Colonic mucosa (tissue), 4 donors: ENCODE data around the gene ACADVL. TPM values are rescaled to one million over a fixed set of nuclear protein-coding genes. Genes with fewer than 3 reads are reported as not detected.

Experiments used
- DNase-seq: peaks from one replicate; pipeline ENCODE4 v3.0.0-alpha.2; 2020
- H3K27ac ChIP-seq: fragments of 200-600 bp; one replicate; pipeline ENCODE4 v1.8.0; 2021
- H3K27me3 ChIP-seq: fragments of 200-600 bp; one replicate; pipeline ENCODE4 v1.8.0; 2021
- H3K36me3 ChIP-seq: fragments of 200-600 bp; one replicate; pipeline ENCODE4 v1.8.0; 2021
- H3K4me1 ChIP-seq: fragments of 200-600 bp; one replicate; pipeline ENCODE4 v1.8.0; 2021; ENCODE audit warnings: mild to moderate bottlenecking
- H3K4me3 ChIP-seq: fragments of 200-600 bp; one replicate; pipeline ENCODE4 v1.8.0; 2021
- H3K9ac ChIP-seq, 2 donors: one replicate each; pipeline ENCODE4 v1.7.0; 2013; ENCODE audit warnings: control low read depth in 2 of 2, low read depth in 2 of 2, low read length in 2 of 2
- H3K9me3 ChIP-seq: fragments of 200-600 bp; one replicate; pipeline ENCODE4 v1.8.0; 2021
- intact Hi-C: fragments of 100-400 bp; cut with DNase I; formaldehyde crosslinking; loops from one replicate; pipeline ENCODE4 v1.14.1; 2022
- total RNA-seq, 2 donors: library from RNA; stranded (reverse); fragmentation: NEBNext Ultra II Directional in 1 of 2; extraction: Animal tissue kit (Norgen Biotek cat#: 25700) in 1 of 2; gene quantifications; one replicate each; pipeline ENCODE4 v1.2.1, GENCODE V29; 2021
- TF ChIP-seq, protein P1 (sequence below): fragments of 200-600 bp; IDR thresholded peaks from one replicate; pipeline ENCODE4 v1.8.0; 2022; ENCODE audit warnings: antibody characterized with exemption, mild to moderate bottlenecking
- donor health status: healthy.
- donor health status: DM: no; HTN: no; CAD: no.
- donor health status: DM: no; HTN: no; CAD: no.

ACADVL gene
- total RNA-seq, 2 donors from 2014 or later: 606 to 859 TPM

DNA sequence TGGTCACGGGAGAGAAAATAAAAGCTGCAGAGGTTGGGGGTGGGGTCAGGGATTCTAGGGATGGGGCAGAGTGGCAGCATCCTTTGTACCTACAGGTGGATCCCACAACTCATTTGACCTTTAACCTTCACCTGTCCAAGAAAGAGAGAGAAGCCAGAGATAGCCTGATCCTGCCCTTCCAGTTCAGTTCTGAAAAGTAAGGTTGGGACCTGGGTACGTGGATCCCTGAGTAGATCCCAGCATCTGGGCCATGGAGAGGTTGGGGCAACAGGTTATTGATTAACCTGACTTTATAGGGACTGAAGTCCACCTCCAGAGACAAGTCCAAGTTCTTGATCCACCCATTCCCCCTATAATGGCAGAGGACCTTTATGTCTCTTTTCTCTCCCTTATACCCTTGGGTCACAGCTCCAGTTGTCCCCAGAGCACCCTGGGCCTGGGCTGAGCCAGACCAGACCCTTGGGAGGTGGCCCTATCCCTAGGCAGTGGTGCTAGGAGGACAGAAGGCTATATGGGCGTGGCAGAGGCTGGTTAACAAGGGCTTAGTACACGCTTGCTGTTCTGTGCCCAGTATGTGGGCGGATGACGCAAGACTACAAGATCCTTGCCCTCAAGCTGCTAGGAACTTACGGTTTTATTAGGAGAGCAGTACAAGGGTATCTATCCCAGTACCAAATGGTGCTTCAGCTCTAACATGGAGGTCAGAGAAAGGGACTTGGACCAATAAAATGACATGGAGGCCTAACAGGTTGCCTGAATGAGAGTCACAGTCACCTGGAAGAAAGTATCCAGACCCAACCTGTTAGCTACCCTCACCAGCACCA lies 39.2 kb downstream of the ACADVL start:
- H3K36me3 ChIP-seq: peaks cover 4% of the 10 kb centered on the region
- DNase-seq: peak; percentile 86
- H3K9me3 ChIP-seq: no peaks in the 10 kb centered on the region
- H3K4me1 ChIP-seq: no peaks in the 10 kb centered on the region
- TF ChIP-seq, protein P1, sequence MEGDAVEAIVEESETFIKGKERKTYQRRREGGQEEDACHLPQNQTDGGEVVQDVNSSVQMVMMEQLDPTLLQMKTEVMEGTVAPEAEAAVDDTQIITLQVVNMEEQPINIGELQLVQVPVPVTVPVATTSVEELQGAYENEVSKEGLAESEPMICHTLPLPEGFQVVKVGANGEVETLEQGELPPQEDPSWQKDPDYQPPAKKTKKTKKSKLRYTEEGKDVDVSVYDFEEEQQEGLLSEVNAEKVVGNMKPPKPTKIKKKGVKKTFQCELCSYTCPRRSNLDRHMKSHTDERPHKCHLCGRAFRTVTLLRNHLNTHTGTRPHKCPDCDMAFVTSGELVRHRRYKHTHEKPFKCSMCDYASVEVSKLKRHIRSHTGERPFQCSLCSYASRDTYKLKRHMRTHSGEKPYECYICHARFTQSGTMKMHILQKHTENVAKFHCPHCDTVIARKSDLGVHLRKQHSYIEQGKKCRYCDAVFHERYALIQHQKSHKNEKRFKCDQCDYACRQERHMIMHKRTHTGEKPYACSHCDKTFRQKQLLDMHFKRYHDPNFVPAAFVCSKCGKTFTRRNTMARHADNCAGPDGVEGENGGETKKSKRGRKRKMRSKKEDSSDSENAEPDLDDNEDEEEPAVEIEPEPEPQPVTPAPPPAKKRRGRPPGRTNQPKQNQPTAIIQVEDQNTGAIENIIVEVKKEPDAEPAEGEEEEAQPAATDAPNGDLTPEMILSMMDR: no peak
- intact Hi-C loops: no loop called here
- H3K27ac ChIP-seq: peak overlapping the region; percentile 93
- H3K9ac ChIP-seq: peak overlapping the region; percentile 13 to 96
- H3K27me3 ChIP-seq: no peaks in the 10 kb centered on the region
- H3K4me3 ChIP-seq: no peak overlapping the region

DNA sequence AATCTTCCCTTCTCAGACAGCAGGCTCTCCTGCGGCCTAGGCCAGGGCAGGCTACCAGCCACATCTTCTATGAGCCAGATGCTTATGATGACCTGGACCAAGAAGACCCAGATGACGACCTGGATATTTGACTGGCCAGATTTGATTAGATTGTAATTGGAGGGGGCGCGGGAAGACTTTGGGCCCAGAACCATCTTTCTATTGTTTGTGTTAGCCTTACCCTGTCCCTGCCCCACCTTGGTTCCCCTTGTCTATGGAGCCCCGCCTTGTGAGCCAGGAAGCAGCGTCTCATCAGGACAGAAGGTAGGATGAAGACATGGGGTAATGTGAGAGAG lies 39.8 kb downstream of the ACADVL start:
- Histone ChIP-seq H3K4me3 (peak overlapping the region; percentile 77), H3K9me3 (no peaks in the 10 kb centered on the region), H3K36me3 (peaks cover 4% of the 10 kb centered on the region), H3K27ac (peak overlapping the region; percentile 93), H3K4me1 (no peaks in the 10 kb centered on the region), H3K27me3 (no peaks in the 10 kb centered on the region), H3K9ac (peak overlapping the region; percentile 13 to 96)
- intact Hi-C loops: no loop called here
- no peak for DNase-seq
- TF ChIP-seq, protein P1: no peak

- Histone ChIP-seq H3K9ac (peak overlapping the region; percentile 80 to 96), H3K9me3 (no peaks in the 10 kb centered on the region), H3K4me3 (peak overlapping the region; percentile 77), H3K27ac (peak overlapping the region; percentile 93), H3K36me3 (no peaks in the 10 kb centered on the region), H3K4me1 (no peaks in the 10 kb centered on the region), H3K27me3 (no peaks in the 10 kb centered on the region)
- intact Hi-C loops: loop anchor here (5.0 kb wide), 1 partner anchor 37 kb away; no protein-coding TSS in a partner anchor
- TF ChIP-seq, protein P1: no peak
- DNase-seq: no peak
Observed at GRCh38 chr17:7260151-7260550, 40.4 kb downstream of the ACADVL start.

GRCh38 chr17:7260651-7261378 lies 41.1 kb downstream of the ACADVL start:
- no peaks in the 10 kb centered on the region for H3K9me3 ChIP-seq
- DNase-seq: peak; percentile 86
- intact Hi-C loops: loop anchor here (5.0 kb wide), 1 partner anchor 36 kb away; no protein-coding TSS in a partner anchor
- peak overlapping the region; percentile 93 for H3K27ac ChIP-seq
- peak overlapping the region; percentile 77 for H3K4me3 ChIP-seq
- H3K9ac ChIP-seq: peak overlapping the region; percentile 80 to 96
- TF ChIP-seq, protein P1: no peak
- H3K4me1 ChIP-seq: no peaks in the 10 kb centered on the region
- no peaks in the 10 kb centered on the region for H3K36me3 ChIP-seq
- H3K27me3 ChIP-seq: no peaks in the 10 kb centered on the region

GRCh38 chr17:7261379-7262191 lies 41.8 kb downstream of the ACADVL start:
- Histone ChIP-seq H3K9me3 (no peaks in the 10 kb centered on the region), H3K27me3 (no peaks in the 10 kb centered on the region), H3K4me3 (peak overlapping the region; percentile 77), H3K4me1 (no peaks in the 10 kb centered on the region), H3K36me3 (no peaks in the 10 kb centered on the region), H3K27ac (peak overlapping the region; percentile 93), H3K9ac (peak overlapping the region; percentile 80 to 96)
- intact Hi-C loops: loop anchor here (5.0 kb wide), 1 partner anchor 36 kb away; no protein-coding TSS in a partner anchor
- DNase-seq: no peak
- TF ChIP-seq, protein P1: no peak
